ENCODE measurements around the gene ALKBH4.

ALKBH4 gene

GRCh38 chr7:102444961-102445673 lies 19.5 kb downstream of the ALKBH4 start:
- TF ChIP-seq CTCF (conservative IDR thresholded peaks at IDR 0.05): no peak
- H3K27ac ChIP-seq: no peak overlapping the region

DNA sequence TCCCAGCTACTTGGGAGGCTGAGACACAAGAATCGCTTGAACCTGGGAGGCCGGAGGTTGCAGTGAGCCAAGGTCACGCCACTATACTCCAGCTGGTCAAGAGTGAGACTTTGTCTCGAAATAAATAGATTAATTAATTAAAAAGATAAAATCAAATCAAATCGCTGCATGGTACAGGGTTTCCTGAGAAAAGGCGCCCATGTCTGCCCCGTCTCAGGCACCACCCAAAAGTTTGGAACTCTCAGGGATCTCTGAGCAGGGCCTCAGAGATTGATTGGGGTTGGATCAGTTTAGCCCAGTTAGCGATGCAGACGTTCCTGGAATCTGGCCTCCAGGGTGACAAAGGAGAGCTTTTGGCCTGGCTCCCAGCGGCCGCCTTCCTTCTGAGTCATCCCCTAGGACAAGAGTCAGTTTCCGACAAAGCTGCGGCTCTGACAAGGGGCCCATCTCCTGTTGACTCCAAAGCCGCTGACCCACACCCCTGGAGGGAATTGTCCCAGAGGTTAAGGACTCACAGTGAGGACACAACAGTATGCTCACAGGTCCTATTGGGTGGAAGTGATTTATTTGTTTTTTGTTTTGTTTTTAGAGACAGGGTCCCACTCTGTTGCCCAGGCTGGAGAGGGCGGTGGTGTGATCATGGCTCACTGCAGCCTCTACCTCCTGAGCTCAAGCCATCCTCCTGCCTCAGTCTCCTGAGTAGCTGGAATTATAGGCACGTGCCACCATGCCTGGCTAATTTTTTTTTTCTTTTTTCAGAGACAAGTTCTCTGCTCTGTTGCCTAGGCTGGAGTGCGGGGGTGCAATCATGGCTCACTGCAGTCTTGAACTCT lies 24.5 kb downstream of the ALKBH4 start:
- H3K27ac ChIP-seq: no peak overlapping the region
- TF ChIP-seq CTCF (conservative IDR thresholded peaks at IDR 0.05): no peak

- TF ChIP-seq CTCF (conservative IDR thresholded peaks at IDR 0.05): no peak
- H3K27ac ChIP-seq: no peak overlapping the region
Observed at GRCh38 chr7:102436118-102436517, 28.5 kb downstream of the ALKBH4 start.

DNA sequence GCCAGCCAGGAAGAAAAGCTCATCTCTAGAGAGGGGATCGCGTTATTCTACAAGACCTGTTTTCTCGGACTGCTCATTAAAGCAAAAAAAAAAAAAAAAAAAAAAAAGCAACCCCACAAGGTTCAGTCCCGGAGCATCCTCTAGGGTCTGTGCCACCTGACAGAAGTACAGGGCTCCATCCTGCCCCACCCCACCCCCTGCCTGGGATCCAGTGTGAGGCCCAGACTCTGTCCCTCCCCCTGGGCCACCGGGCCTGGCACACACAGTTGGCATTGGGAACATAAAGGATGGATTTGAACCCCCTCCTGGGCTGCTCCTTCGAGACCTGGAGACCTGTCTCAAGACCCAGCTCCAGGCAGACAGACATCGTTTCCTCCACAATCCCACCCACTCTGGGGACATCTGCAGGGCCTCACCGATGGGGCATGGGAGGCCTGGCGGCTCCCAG lies 30.6 kb downstream of the ALKBH4 start:
- no peak for TF ChIP-seq CTCF (conservative IDR thresholded peaks at IDR 0.05)
- peak overlapping the region; percentile 96 for H3K27ac ChIP-seq

- no peak for TF ChIP-seq CTCF (conservative IDR thresholded peaks at IDR 0.05)
Observed at GRCh38 chr7:102433219-102434038, 31.2 kb downstream of the ALKBH4 start, which contains the start of gene ORAI2. ORAI2 (plus strand) TSS chr7:102433575; CDS start chr7:102438957, 5,382 bp downstream.

DNA sequence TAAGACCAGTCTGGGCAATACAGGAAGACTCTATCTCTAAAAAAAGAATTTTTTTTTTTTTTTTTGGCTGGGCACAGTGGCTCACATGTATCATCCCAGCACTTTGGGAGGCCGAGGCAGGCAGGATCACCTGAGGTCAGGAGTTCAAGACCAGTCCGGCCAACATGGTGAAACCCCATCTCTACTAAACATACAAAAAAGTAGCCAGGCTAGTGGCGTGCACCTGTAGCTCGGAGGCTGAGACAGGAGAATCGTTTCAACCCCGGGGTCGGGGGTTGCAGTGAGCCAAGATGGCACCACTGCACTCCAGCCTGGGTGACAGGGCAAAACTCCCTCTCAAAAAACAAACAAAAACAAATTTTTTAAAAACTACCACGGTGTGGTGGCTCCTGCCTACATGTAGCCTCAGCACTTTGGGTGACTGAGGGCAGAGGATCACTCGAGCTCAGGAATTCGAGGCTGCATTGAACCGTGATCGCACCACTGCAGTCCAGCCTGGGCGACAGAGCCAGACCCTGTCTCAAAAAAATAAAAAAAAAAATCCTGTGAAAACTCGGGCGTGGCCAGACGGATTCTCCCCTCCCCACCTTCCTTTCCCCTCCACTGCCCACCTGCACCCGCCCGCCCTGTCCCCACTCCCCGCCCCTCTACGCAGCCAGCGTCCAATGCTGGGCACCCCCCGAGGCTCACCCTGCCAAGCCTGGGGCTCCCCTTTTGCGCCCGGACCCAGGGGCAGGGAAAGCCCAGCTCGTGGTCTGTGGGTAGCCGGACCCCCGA lies 32.0 kb downstream of the ALKBH4 start:
- TF ChIP-seq CTCF (conservative IDR thresholded peaks at IDR 0.05): no peak
- H3K27ac ChIP-seq: peak overlapping the region; percentile 96

More at GRCh38 chr7:102433219-102434038, 31.2 kb downstream of the ALKBH4 start, which contains the start of gene ORAI2:
- H3K27ac ChIP-seq: peak within 1 kb of the TSS; percentile 96

Data from VCaP (cell line).